Liver (tissue), 9 donors: ENCODE data around the gene IL6. TPM values are rescaled to one million over a fixed set of nuclear protein-coding genes. Genes with fewer than 3 reads are reported as not detected.

Experiments used
- DNase-seq: peaks from one replicate; pipeline ENCODE4 v3.0.0-alpha.2; 2017; ENCODE audit warnings: low spot score
- H3K27ac ChIP-seq, 2 donors: one replicate each; pipeline ENCODE4 v1.7.0; 2013; ENCODE audit warnings: inconsistent platforms in 2 of 2, low read length in 2 of 2, control low read depth in 1 of 2, low read depth in 1 of 2, mild to moderate bottlenecking in 1 of 2
- H3K27me3 ChIP-seq, 4 donors: one replicate each; pipeline versions ENCODE4 v1.6.1 to v1.7.0; 2013; ENCODE audit warnings: low read length in 3 of 4, inconsistent platforms in 1 of 4, mild to moderate bottlenecking in 1 of 4, moderate library complexity in 1 of 4; ENCODE audit not compliant: control insufficient read depth in 4 of 4, insufficient read depth in 4 of 4
- H3K36me3 ChIP-seq, 4 donors: one replicate each; pipeline versions ENCODE4 v1.6.1 to v1.7.0; 2013; ENCODE audit warnings: low read length in 3 of 4, mild to moderate bottlenecking in 3 of 4, low read depth in 1 of 4, moderate library complexity in 1 of 4; ENCODE audit not compliant: control insufficient read depth in 4 of 4, insufficient read depth in 3 of 4
- H3K4me1 ChIP-seq, 4 donors: one replicate each; pipeline versions ENCODE4 v1.6.1 to v1.7.0; 2013; ENCODE audit warnings: low read length in 3 of 4, mild to moderate bottlenecking in 3 of 4, moderate library complexity in 1 of 4; ENCODE audit not compliant: control insufficient read depth in 4 of 4, insufficient read depth in 4 of 4
- H3K4me3 ChIP-seq, 3 donors: one replicate each; pipeline versions ENCODE4 v1.6.1 to v1.7.0; 2013; ENCODE audit warnings: low read length in 3 of 3, control low read depth in 1 of 3, low read depth in 1 of 3, mild to moderate bottlenecking in 1 of 3
- H3K9ac ChIP-seq, 2 donors: one replicate each; pipeline ENCODE4 v1.7.0; 2013; ENCODE audit warnings: low read length in 2 of 2, mild to moderate bottlenecking in 2 of 2, moderate library complexity in 2 of 2, control low read depth in 1 of 2, low read depth in 1 of 2
- H3K9me3 ChIP-seq, 4 donors: one replicate each; pipeline versions ENCODE4 v1.6.1 to v1.7.0; 2013; ENCODE audit warnings: low read length in 3 of 4; ENCODE audit not compliant: control insufficient read depth in 4 of 4
- ATF3 ChIP-seq: IDR thresholded peaks from 2 replicates; pipeline ENCODE4 v1.6.1; 2016; ENCODE audit warnings: antibody characterized with exemption
- CTCF ChIP-seq: fragments of 150-350 bp; IDR thresholded peaks from 2 replicates; pipeline ENCODE4 v1.5.1; 2017; ENCODE audit warnings: improper control_type of control experiment, low read depth, low read length; ENCODE audit not compliant: missing input control
- EGR1 ChIP-seq, 2 donors: IDR thresholded peaks; 2 replicates each; pipeline ENCODE4 v1.6.1; 2016 to 2018; ENCODE audit warnings: antibody characterized with exemption in 2 of 2, low read depth in 2 of 2
- FOXA1 ChIP-seq: IDR thresholded peaks from 2 replicates; pipeline ENCODE4 v1.6.1; 2016; ENCODE audit warnings: antibody characterized with exemption
- FOXA2 ChIP-seq: IDR thresholded peaks from 2 replicates; pipeline ENCODE4 v1.6.1; 2016; ENCODE audit warnings: antibody characterized with exemption
- GABPA ChIP-seq, 2 donors: IDR thresholded peaks in 1 of 2; conservative IDR thresholded peaks in 1 of 2; 2 replicates each; pipeline ENCODE4 v1.6.1; 2016; ENCODE audit warnings: antibody characterized with exemption in 2 of 2, mild to moderate bottlenecking in 1 of 2, moderate library complexity in 1 of 2
- HNF4A ChIP-seq, 2 donors: conservative IDR thresholded peaks; 2 replicates each; pipeline ENCODE4 v1.6.1; 2016; ENCODE audit warnings: antibody characterized with exemption in 2 of 2, mild to moderate bottlenecking in 2 of 2
- HNF4G ChIP-seq: IDR thresholded peaks from 2 replicates; pipeline ENCODE4 v1.6.1; 2016; ENCODE audit warnings: antibody characterized with exemption
- JUND ChIP-seq, 2 donors: IDR thresholded peaks; 2 replicates each; pipeline ENCODE4 v1.6.1; 2016; ENCODE audit warnings: antibody characterized with exemption in 2 of 2
- NR2F2 ChIP-seq: IDR thresholded peaks from 2 replicates; pipeline ENCODE4 v1.6.1; 2016; ENCODE audit warnings: antibody characterized with exemption
- RAD21 ChIP-seq, 2 donors: IDR thresholded peaks; 2 replicates each; pipeline ENCODE4 v1.6.1; 2016; ENCODE audit warnings: antibody characterized with exemption in 2 of 2, mild to moderate bottlenecking in 2 of 2
- RXRA ChIP-seq, 2 donors: IDR thresholded peaks; 2 replicates each; pipeline ENCODE4 v1.6.1; 2017 to 2018; ENCODE audit warnings: antibody characterized with exemption in 2 of 2, mild to moderate bottlenecking in 1 of 2
- SP1 ChIP-seq: IDR thresholded peaks from 2 replicates; pipeline ENCODE4 v1.6.1; 2018; ENCODE audit warnings: antibody characterized with exemption, mild to moderate bottlenecking
- TAF1 ChIP-seq: conservative IDR thresholded peaks from 2 replicates; pipeline ENCODE4 v1.6.1; 2016; ENCODE audit warnings: antibody characterized with exemption, mild to moderate bottlenecking
- YY1 ChIP-seq: IDR thresholded peaks from 2 replicates; pipeline ENCODE4 v1.6.1; 2016; ENCODE audit warnings: antibody characterized with exemption, mild to moderate bottlenecking
- ZBTB33 ChIP-seq: IDR thresholded peaks from 2 replicates; pipeline ENCODE4 v1.6.1; 2016; ENCODE audit warnings: antibody characterized with exemption
- WGBS: extraction: QIAGEN DNeasy Blood & Tissue Kit; methylation state at CpG from one replicate; pipeline ENCODE4 v1.1.7; 2013; 5-methylcytosine and 5-hydroxymethylcytosine counted together
- polyA plus RNA-seq, 2 donors: library from polyadenylated mRNA; stranded (reverse) in 1 of 2; unstranded in 1 of 2; fragments of 200-250 nt in 1 of 2; fragments of >200 nt in 1 of 2; fragmentation: Nextera tagmentation in 1 of 2; extraction: Ambion mirVana in 1 of 2; gene quantifications; one replicate each; pipeline versions ENCODE4 v1.2.1 to v1.2.3, GENCODE V29; 2013 to 2015
- total RNA-seq, 2 donors: library from RNA; depleted of rRNA; stranded (reverse); fragments of >200 nt; gene quantifications; one replicate each; pipeline ENCODE4 v1.2.3, GENCODE V29; 2014
- TF ChIP-seq, protein P1 (sequence below): IDR thresholded peaks from 2 replicates; pipeline ENCODE4 v1.6.1; 2016; ENCODE audit warnings: antibody characterized with exemption
- TF ChIP-seq, protein P2 (sequence below): IDR thresholded peaks from 2 replicates; pipeline ENCODE4 v1.6.1; 2016; ENCODE audit warnings: antibody characterized with exemption, mild to moderate bottlenecking
- donor health status: healthy.
- donor health status: healthy.
- donor health status: healthy.
- donor health status: healthy.
- donor health status: healthy.

IL6 gene
- total and polyA plus RNA-seq, 4 donors, result 0.17 TPM; not detected in 3

GRCh38 chr7:22698767-22699166, 28.2 kb upstream of the IL6 start:
- H3K36me3 ChIP-seq, result no peaks in the 10 kb centered on the region
- no peaks in the 10 kb centered on the region for H3K27me3 ChIP-seq
- no peak for TF ChIP-seq RXRA (IDR thresholded peaks at IDR 0.05)
- TF ChIP-seq SP1, result no peak
- TF ChIP-seq, protein P1, sequence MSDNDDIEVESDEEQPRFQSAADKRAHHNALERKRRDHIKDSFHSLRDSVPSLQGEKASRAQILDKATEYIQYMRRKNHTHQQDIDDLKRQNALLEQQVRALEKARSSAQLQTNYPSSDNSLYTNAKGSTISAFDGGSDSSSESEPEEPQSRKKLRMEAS, result no peak
- no peak for TF ChIP-seq CTCF
- TF ChIP-seq HNF4G, result no peak
- no peak for TF ChIP-seq RAD21 (IDR thresholded peaks at IDR 0.05)
- no peak for TF ChIP-seq NR2F2
- no peak for TF ChIP-seq GABPA (IDR thresholded peaks at IDR 0.05 in 1 of 2, conservative IDR thresholded peaks at IDR 0.05 in 1 of 2)
- no peak for TF ChIP-seq YY1
- no peak for TF ChIP-seq TAF1
- no peak for TF ChIP-seq ATF3
- TF ChIP-seq, protein P2, sequence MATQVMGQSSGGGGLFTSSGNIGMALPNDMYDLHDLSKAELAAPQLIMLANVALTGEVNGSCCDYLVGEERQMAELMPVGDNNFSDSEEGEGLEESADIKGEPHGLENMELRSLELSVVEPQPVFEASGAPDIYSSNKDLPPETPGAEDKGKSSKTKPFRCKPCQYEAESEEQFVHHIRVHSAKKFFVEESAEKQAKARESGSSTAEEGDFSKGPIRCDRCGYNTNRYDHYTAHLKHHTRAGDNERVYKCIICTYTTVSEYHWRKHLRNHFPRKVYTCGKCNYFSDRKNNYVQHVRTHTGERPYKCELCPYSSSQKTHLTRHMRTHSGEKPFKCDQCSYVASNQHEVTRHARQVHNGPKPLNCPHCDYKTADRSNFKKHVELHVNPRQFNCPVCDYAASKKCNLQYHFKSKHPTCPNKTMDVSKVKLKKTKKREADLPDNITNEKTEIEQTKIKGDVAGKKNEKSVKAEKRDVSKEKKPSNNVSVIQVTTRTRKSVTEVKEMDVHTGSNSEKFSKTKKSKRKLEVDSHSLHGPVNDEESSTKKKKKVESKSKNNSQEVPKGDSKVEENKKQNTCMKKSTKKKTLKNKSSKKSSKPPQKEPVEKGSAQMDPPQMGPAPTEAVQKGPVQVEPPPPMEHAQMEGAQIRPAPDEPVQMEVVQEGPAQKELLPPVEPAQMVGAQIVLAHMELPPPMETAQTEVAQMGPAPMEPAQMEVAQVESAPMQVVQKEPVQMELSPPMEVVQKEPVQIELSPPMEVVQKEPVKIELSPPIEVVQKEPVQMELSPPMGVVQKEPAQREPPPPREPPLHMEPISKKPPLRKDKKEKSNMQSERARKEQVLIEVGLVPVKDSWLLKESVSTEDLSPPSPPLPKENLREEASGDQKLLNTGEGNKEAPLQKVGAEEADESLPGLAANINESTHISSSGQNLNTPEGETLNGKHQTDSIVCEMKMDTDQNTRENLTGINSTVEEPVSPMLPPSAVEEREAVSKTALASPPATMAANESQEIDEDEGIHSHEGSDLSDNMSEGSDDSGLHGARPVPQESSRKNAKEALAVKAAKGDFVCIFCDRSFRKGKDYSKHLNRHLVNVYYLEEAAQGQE, result no peak
- no peak for TF ChIP-seq FOXA1
- no peak for TF ChIP-seq JUND (IDR thresholded peaks at IDR 0.05)
- TF ChIP-seq FOXA2, result no peak
- TF ChIP-seq ZBTB33, result no peak
- no peak for TF ChIP-seq HNF4A (conservative IDR thresholded peaks at IDR 0.05)
- TF ChIP-seq EGR1 (IDR thresholded peaks at IDR 0.05; ENCODE audit: low read depth in 2 of 2), result no peak
- no peak for DNase-seq
- H3K27ac ChIP-seq, result no peak overlapping the region
- H3K4me1 ChIP-seq, result peaks cover 0 to 7% (median 2%) of the 10 kb centered on the region in 4 donors
- 85% methylated on average over 6 of the region's 6 CpGs for WGBS
- H3K9ac ChIP-seq, result no peak overlapping the region
- H3K4me3 ChIP-seq, result no peak overlapping the region
- H3K9me3 ChIP-seq, result no peaks in the 10 kb centered on the region
